Activated CD4-positive, alpha-beta memory T cell treated with anti-CD3 and anti-CD28 coated beads, Interleukin-2, amount 10 ng/mL, durations not matched to agents 7 days and 5 days (primary cell): ENCODE measurements around the gene GRP. TPM values are rescaled to one million over a fixed set of nuclear protein-coding genes. Genes with fewer than 3 reads are reported as not detected.

Source experiments
- CTCF ChIA-PET: fragments of 350-600 bp; sonication (Branson Sonifier 250); formaldehyde crosslinking; loops from one replicate; lab custom pipeline; 2021; ENCODE audit warnings: antibody characterized with exemption, inconsistent platforms; lab: Charles Lee
- POLR2A ChIA-PET: fragments of 350-600 bp; sonication (Branson Sonifier 250); formaldehyde crosslinking; loops from one replicate; lab custom pipeline; 2021; ENCODE audit warnings: antibody characterized with exemption; lab: Charles Lee
- DNase-seq: peaks from one replicate; pipeline ENCODE4 v3.0.0-alpha.2; 2020
- H3K27ac Mint-ChIP-seq: one replicate; pipeline ENCODE4 v1.8.0; 2021; ENCODE audit warnings: mild to moderate bottlenecking, mixed read lengths
- H3K27me3 Mint-ChIP-seq: one replicate; pipeline ENCODE4 v1.8.0; 2021; ENCODE audit warnings: mixed read lengths
- H3K36me3 Mint-ChIP-seq: one replicate; pipeline ENCODE4 v1.8.0; 2021; ENCODE audit warnings: low read depth, mixed read lengths
- H3K4me1 Mint-ChIP-seq: one replicate; pipeline ENCODE4 v1.8.0; 2021; ENCODE audit warnings: mixed read lengths
- H3K4me3 Mint-ChIP-seq: one replicate; pipeline ENCODE4 v1.8.0; 2021; ENCODE audit warnings: mild to moderate bottlenecking, mixed read lengths
- H3K9me3 Mint-ChIP-seq: one replicate; pipeline ENCODE4 v1.8.0; 2021; ENCODE audit warnings: mixed read lengths
- total RNA-seq, 2 experiments: library from RNA; stranded (reverse); gene quantifications; one replicate each; pipeline ENCODE4 v1.2.3, GENCODE V29; 2021

Gene GRP
- total RNA-seq, 2 experiments from 2014 or later = not detected

GRCh38 chr18:59208602-59209125 lies 11.3 kb upstream of the GRP start:
- Mint-ChIP-seq H3K4me1 (no peaks in the 10 kb centered on the region), H3K27me3 (peaks cover 9% of the 10 kb centered on the region), H3K9me3 (no peaks in the 10 kb centered on the region), H3K36me3 (no peaks in the 10 kb centered on the region), H3K4me3 (no peak overlapping the region), H3K27ac (no peak overlapping the region)
- no peak for DNase-seq
- ChIA-PET POLR2A (no interaction called here), CTCF (no interaction called here)

DNA sequence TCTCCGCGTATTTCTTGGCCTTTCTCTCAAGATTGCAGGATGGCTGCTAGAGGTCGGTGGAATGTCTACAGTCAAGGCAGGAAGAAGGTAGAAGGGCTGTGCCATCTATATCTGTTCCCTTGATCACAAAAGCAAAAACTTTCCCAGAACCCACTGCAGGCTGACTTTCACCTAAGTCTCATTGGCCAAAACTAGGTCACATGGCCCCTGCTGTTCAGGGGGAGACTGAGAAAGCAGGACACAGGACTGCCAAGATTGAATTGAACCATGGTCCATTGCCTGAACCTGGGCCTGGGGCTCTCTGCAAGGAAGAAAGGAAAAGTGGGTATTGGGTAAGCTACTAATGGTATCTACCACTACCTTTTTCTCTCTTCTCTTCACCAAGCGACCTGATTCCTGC lies 9.7 kb upstream of the GRP start:
- Mint-ChIP-seq H3K4me1 (no peaks in the 10 kb centered on the region), H3K4me3 (no peak overlapping the region), H3K27me3 (peaks cover 10% of the 10 kb centered on the region), H3K36me3 (no peaks in the 10 kb centered on the region), H3K9me3 (no peaks in the 10 kb centered on the region), H3K27ac (no peak overlapping the region)
- POLR2A ChIA-PET = no interaction called here
- no peak for DNase-seq
- CTCF ChIA-PET = no interaction called here

DNA sequence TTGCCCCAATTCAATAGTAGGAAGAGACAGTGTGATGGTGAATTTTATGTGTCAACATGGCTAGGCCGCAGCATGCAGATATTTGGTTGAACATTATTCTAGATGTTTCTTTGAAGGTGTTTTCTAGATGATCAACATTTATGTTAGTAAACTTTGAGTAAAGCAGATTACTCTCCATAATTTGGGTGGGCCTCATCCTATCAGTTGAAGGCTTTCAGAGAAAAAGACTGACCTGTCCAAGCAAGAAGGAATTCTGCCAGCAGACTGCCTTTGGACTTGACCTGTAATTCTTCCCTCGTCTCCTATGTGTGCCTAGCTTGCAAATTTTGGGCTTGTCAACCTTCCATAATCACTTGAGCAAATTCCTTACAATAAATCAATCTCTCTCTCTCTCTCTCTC lies 8.3 kb upstream of the GRP start:
- Mint-ChIP-seq H3K27me3 (peaks cover 15% of the 10 kb centered on the region), H3K9me3 (no peaks in the 10 kb centered on the region), H3K4me1 (no peaks in the 10 kb centered on the region), H3K27ac (no peak overlapping the region), H3K4me3 (no peak overlapping the region), H3K36me3 (no peaks in the 10 kb centered on the region)
- ChIA-PET POLR2A (no interaction called here), CTCF (no interaction called here)
- DNase-seq = no peak

DNA sequence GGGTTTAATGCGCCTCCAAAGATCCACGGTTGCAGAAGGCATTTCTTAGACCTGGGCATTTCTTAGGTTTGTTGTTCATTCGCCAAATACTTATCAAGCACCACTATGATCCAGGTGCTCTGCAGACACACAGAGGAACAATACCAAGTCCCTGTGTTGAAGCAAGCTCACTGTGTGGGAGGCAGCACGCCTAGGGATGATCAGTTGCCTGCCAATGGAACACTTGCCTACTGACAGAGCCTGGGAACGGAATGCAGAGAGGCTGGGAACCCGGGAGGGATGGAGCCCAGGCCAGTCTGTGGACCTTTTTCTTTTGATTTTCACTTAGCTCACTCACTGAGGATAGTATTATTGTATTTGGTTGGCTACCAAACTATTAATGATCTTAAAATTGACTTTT lies 1.9 kb upstream of the GRP start:
- Mint-ChIP-seq H3K27me3 (peaks cover 64% of the 10 kb centered on the region), H3K36me3 (no peaks in the 10 kb centered on the region), H3K27ac (no peak overlapping the region), H3K4me3 (no peak overlapping the region), H3K9me3 (no peaks in the 10 kb centered on the region), H3K4me1 (peaks cover 9% of the 10 kb centered on the region)
- POLR2A ChIA-PET = no interaction called here
- CTCF ChIA-PET = no interaction called here
- no peak for DNase-seq

GRCh38 chr18:59220164-59220783 lies 316 bp downstream of the GRP start:
- H3K4me3 Mint-ChIP-seq = no peak overlapping the region
- H3K27ac Mint-ChIP-seq = no peak overlapping the region
- H3K27me3 Mint-ChIP-seq = peaks cover 77% of the 10 kb centered on the region
- DNase-seq = no peak
- POLR2A ChIA-PET = no interaction called here
- H3K4me1 Mint-ChIP-seq = peaks cover 9% of the 10 kb centered on the region
- H3K9me3 Mint-ChIP-seq = no peaks in the 10 kb centered on the region
- no peaks in the 10 kb centered on the region for H3K36me3 Mint-ChIP-seq
- CTCF ChIA-PET = interaction anchor here (0.9 to 1.6 kb wide), 2 partner anchors 29 to 135 kb away, joined by 3 to 5 read pairs; no protein-coding TSS in a partner anchor

- Mint-ChIP-seq H3K4me3 (no peak overlapping the region), H3K27ac (no peak overlapping the region), H3K4me1 (peaks cover 9% of the 10 kb centered on the region), H3K36me3 (no peaks in the 10 kb centered on the region), H3K9me3 (no peaks in the 10 kb centered on the region), H3K27me3 (peaks cover 80% of the 10 kb centered on the region)
- DNase-seq = no peak
- ChIA-PET POLR2A (no interaction called here), CTCF (interaction anchor here (0.8 to 1.6 kb wide), 4 partner anchors 28 to 453 kb away, joined by 3 to 5 read pairs (median 4); no protein-coding TSS in a partner anchor)
Measured at GRCh38 chr18:59220784-59221765, 1.1 kb downstream of the GRP start.

DNA sequence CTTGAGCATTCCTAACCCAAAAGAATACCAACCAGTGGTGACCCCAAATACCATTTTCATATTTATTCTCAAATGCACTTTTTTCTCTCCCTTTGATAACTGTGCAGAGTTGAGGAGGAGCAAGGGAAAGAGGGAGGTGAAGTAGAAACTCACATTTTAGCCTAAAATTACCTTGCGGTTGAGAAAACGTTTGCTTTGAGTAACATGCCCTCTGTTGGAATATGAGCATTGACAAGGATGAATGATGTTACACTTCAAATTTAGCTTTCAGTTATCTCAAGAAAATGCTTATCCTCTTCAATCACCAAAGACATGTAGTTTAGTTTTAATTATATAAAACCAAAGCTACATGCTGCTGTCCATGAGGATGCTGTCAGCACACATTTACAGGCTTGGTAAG lies 2.4 kb downstream of the GRP start:
- Mint-ChIP-seq H3K4me3 (no peak overlapping the region), H3K36me3 (no peaks in the 10 kb centered on the region), H3K27me3 (peaks cover 78% of the 10 kb centered on the region), H3K27ac (no peak overlapping the region), H3K9me3 (no peaks in the 10 kb centered on the region), H3K4me1 (peaks cover 9% of the 10 kb centered on the region)
- ChIA-PET CTCF (interaction anchor here (1.2 to 1.7 kb wide), 2 partner anchors 139 to 152 kb away, joined by 5 to 6 read pairs; no protein-coding TSS in a partner anchor), POLR2A (no interaction called here)
- DNase-seq = no peak

- Mint-ChIP-seq H3K27ac (no peak overlapping the region), H3K4me1 (no peaks in the 10 kb centered on the region), H3K27me3 (peaks cover 51% of the 10 kb centered on the region), H3K4me3 (no peak overlapping the region), H3K9me3 (no peaks in the 10 kb centered on the region), H3K36me3 (no peaks in the 10 kb centered on the region)
- DNase-seq = no peak
- ChIA-PET CTCF (no interaction called here), POLR2A (no interaction called here)
Measured at GRCh38 chr18:59228351-59228750, 8.4 kb downstream of the GRP start.

DNA sequence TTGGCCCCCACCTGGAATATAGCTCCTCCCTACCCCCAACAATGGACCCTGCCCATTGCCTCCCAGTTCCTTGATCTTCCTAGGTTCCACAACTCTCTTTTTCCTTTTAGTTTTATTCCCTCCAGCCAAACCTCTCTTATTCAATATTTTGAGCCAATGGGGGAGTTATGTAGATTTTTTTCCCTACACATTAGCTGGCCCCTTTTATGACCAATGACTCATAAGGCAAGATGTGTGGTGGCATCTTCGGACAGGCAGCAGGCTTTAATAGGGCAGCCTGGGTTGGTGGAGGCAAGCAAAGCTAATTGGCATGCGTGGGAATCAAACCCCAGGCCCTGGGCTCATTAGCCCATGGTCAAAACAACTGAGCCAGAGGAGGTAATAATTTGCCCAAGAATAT lies 9.2 kb downstream of the GRP start:
- ChIA-PET POLR2A (no interaction called here), CTCF (interaction anchor here (1.4 kb wide), 1 partner anchor 174 kb away, joined by 3 read pairs; no protein-coding TSS in a partner anchor)
- no peak overlapping the region for H3K4me3 Mint-ChIP-seq
- H3K4me1 Mint-ChIP-seq = no peaks in the 10 kb centered on the region
- H3K9me3 Mint-ChIP-seq = no peaks in the 10 kb centered on the region
- H3K36me3 Mint-ChIP-seq = no peaks in the 10 kb centered on the region
- peaks cover 42% of the 10 kb centered on the region for H3K27me3 Mint-ChIP-seq
- no peak for DNase-seq
- H3K27ac Mint-ChIP-seq = no peak overlapping the region

DNA sequence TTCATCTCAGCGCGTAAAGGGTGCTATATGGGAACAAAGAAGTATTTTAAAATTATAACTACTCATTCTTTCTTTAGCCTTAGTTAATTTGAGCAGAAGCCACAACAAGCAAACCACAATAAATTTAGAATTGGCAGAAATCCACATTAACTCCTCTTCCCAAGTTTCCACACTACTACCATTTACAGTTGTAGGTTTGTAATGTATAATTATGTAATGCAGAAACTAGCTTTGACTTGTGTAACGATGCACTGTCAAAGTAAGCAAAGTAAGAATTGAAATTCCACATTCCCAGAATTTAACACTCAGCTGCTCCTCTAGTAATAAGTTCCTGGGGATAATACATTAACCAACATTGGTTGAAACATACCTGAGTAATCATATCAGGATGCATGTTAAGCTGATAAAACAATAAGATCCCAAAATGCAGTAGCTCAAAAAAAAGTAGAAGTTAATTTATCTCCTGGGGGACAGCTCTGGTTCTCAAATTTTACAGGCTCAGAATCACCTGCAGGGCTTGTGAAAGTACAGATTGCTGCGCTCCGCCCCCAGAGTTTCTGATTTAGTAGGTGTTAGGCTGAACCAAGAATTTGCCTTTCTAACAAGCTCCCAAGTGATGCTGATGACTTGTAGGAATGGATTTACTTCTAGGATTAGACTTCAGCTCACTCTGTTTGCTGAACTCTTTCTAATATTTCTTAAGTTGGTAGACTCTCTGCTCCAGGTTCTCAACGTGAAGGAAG lies 9.9 kb downstream of the GRP start:
- Mint-ChIP-seq H3K36me3 (no peaks in the 10 kb centered on the region), H3K27ac (no peak overlapping the region), H3K4me3 (no peak overlapping the region), H3K27me3 (peaks cover 41% of the 10 kb centered on the region), H3K9me3 (no peaks in the 10 kb centered on the region), H3K4me1 (no peaks in the 10 kb centered on the region)
- CTCF ChIA-PET = interaction anchor here (0.5 to 1.4 kb wide), 2 partner anchors 173 to 630 kb away, joined by 3 read pairs; no protein-coding TSS in a partner anchor
- no peak for DNase-seq
- POLR2A ChIA-PET = no interaction called here

DNA sequence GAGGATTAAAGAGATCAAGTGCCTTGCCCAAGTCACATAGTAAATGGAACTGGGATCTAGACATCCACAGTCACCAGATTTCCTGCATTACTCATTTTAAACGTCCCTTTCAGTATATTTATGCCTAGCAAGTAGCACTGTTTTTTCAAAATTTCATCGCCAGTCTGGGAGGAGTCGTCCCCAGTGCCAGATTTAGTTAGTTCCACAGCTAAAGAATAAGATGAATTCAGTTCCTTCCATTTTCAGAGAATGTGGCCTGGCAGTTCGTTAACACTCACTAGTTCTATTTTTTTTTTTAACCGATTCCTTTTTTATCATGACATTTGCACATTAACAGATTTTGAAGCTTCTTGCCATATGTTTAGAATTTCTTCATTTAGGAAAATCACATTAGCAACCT lies 11.2 kb downstream of the GRP start:
- Mint-ChIP-seq H3K9me3 (no peaks in the 10 kb centered on the region), H3K4me3 (no peak overlapping the region), H3K36me3 (no peaks in the 10 kb centered on the region), H3K4me1 (no peaks in the 10 kb centered on the region), H3K27ac (no peak overlapping the region), H3K27me3 (peaks cover 32% of the 10 kb centered on the region)
- DNase-seq = no peak
- ChIA-PET POLR2A (no interaction called here), CTCF (no interaction called here)

- CTCF ChIA-PET = no interaction called here
- Mint-ChIP-seq H3K27ac (no peak overlapping the region), H3K9me3 (no peaks in the 10 kb centered on the region), H3K36me3 (no peaks in the 10 kb centered on the region), H3K27me3 (peaks cover 32% of the 10 kb centered on the region), H3K4me3 (no peak overlapping the region), H3K4me1 (no peaks in the 10 kb centered on the region)
- no peak for DNase-seq
- POLR2A ChIA-PET = no interaction called here
Measured at GRCh38 chr18:59231877-59232276, 11.9 kb downstream of the GRP start.
